Calu3 (cell line): ENCODE results near the gene CHD3. TPM values are rescaled to one million over a fixed set of nuclear protein-coding genes. Genes with fewer than 3 reads are reported as not detected.

Experiments used
- BruUV-seq: library from RNA; stranded (reverse); fragments of 400-500 nt; replicated peaks from 2 replicates; lab custom pipeline; 2021; lab: Mats Ljungman, UMichigan
- CTCF ChIA-PET: fragments of 300-600 bp; sonication (Branson Sonifier 250); formaldehyde crosslinking; loops from one replicate; lab custom pipeline; 2022; ENCODE audit warnings: antibody characterized with exemption; lab: Charles Lee
- DNase-seq: peaks from one replicate; pipeline ENCODE4 v3.0.0; 2022
- H3K27ac Mint-ChIP-seq: one replicate; pipeline ENCODE4 v1.8.0; 2022; ENCODE audit warnings: mixed read lengths; ENCODE audit not compliant: unreplicated experiment
- H3K27me3 Mint-ChIP-seq: one replicate; pipeline ENCODE4 v1.8.0; 2022; ENCODE audit warnings: mixed read lengths; ENCODE audit not compliant: unreplicated experiment
- H3K36me3 Mint-ChIP-seq: one replicate; pipeline ENCODE4 v1.8.0; 2022; ENCODE audit warnings: mild to moderate bottlenecking, moderate library complexity, mixed read lengths; ENCODE audit not compliant: insufficient read depth, unreplicated experiment
- H3K4me1 Mint-ChIP-seq: one replicate; pipeline ENCODE4 v1.8.0; 2022; ENCODE audit warnings: mild to moderate bottlenecking, low read depth, mixed read lengths; ENCODE audit not compliant: unreplicated experiment
- H3K4me3 Mint-ChIP-seq: one replicate; pipeline ENCODE4 v1.8.0; 2022; ENCODE audit warnings: mild to moderate bottlenecking, low read depth, moderate library complexity, mixed read lengths; ENCODE audit not compliant: unreplicated experiment
- H3K9me3 Mint-ChIP-seq: one replicate; pipeline ENCODE4 v1.8.0; 2022; ENCODE audit warnings: low read depth, mixed read lengths; ENCODE audit not compliant: unreplicated experiment
- CTCF ChIP-seq: fragments of 200-600 bp; IDR thresholded peaks from one replicate; pipeline ENCODE4 v1.8.0; 2022; ENCODE audit warnings: antibody characterized with exemption; ENCODE audit not compliant: unreplicated experiment
- intact Hi-C: fragments of 100-400 bp; cut with micrococcal nuclease; formaldehyde crosslinking; loops from one replicate; pipeline ENCODE4 v1.10.0; 2022; ENCODE audit not compliant: unreplicated experiment
- total RNA-seq: library from RNA; stranded (reverse); gene quantifications from 2 replicates; pipeline ENCODE4 v1.2.3, GENCODE V29; 2022

The CHD3 gene
- total RNA-seq, 1 experiment from 2014 or later = 116 TPM

DNA sequence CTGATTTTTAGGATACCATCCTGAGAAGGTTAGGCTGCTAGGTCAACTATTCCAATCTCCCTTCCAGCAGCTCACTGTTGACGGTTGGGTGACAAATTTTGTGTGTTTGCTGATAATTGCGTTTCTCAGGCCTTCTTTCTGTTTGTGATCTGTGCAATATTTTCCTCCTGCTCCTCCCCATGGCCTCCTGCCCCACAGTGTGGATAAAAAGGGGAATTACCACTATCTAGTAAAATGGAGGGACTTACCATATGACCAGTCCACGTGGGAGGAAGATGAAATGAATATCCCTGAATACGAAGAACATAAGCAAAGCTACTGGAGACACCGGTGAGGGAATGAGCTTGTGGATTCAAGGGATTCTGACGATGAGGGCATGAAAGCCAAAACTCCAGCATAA lies 9.2 kb downstream of the CHD3 start:
- no peak for DNase-seq
- H3K4me3 Mint-ChIP-seq = no peak overlapping the region
- H3K9me3 Mint-ChIP-seq = no peaks in the 10 kb centered on the region
- no peaks in the 10 kb centered on the region for H3K4me1 Mint-ChIP-seq
- H3K27ac Mint-ChIP-seq = no peak overlapping the region
- no peak for TF ChIP-seq CTCF
- H3K27me3 Mint-ChIP-seq = no peaks in the 10 kb centered on the region
- H3K36me3 Mint-ChIP-seq = peaks cover 41% of the 10 kb centered on the region
- intact Hi-C loops = loop anchor here (5.0 kb wide), 1 partner anchor 35 kb away; no protein-coding TSS in a partner anchor
- no TSS peak for BruUV-seq
- CTCF ChIA-PET = no interaction called here

GRCh38 chr17:7903154-7904103 lies 14.8 kb downstream of the CHD3 start:
- Mint-ChIP-seq H3K27me3 (no peaks in the 10 kb centered on the region), H3K4me1 (no peaks in the 10 kb centered on the region), H3K27ac (no peak overlapping the region), H3K4me3 (no peak overlapping the region), H3K9me3 (no peaks in the 10 kb centered on the region), H3K36me3 (peaks cover 30% of the 10 kb centered on the region)
- DNase-seq = no peak
- TF ChIP-seq CTCF = no peak
- CTCF ChIA-PET = no interaction called here
- intact Hi-C loops = no loop called here
- TSS peak; percentile 32 for BruUV-seq

- peaks cover 7% of the 10 kb centered on the region for H3K36me3 Mint-ChIP-seq
- H3K9me3 Mint-ChIP-seq = no peaks in the 10 kb centered on the region
- CTCF ChIA-PET = no interaction called here
- no peak overlapping the region for H3K4me3 Mint-ChIP-seq
- intact Hi-C loops = no loop called here
- no peaks in the 10 kb centered on the region for H3K27me3 Mint-ChIP-seq
- no peak for DNase-seq
- no peak overlapping the region for H3K27ac Mint-ChIP-seq
- no peaks in the 10 kb centered on the region for H3K4me1 Mint-ChIP-seq
- no peak for TF ChIP-seq CTCF
- BruUV-seq = no TSS peak
These were observed 20.5 kb downstream of the CHD3 start for GRCh38 chr17:7909089-7909488.

GRCh38 chr17:7910281-7910680 lies 21.7 kb downstream of the CHD3 start:
- DNase-seq = no peak
- Mint-ChIP-seq H3K27me3 (no peaks in the 10 kb centered on the region), H3K9me3 (no peaks in the 10 kb centered on the region), H3K27ac (no peak overlapping the region), H3K36me3 (peaks cover 14% of the 10 kb centered on the region), H3K4me1 (no peaks in the 10 kb centered on the region), H3K4me3 (no peak overlapping the region)
- BruUV-seq = no TSS peak
- CTCF ChIA-PET = interaction anchor here (0.6 kb wide), 1 partner anchor 76 kb away, joined by 3 read pairs; the partner anchor contains the start of gene KDM6B
- no peak for TF ChIP-seq CTCF
- intact Hi-C loops = loop anchor here (10.0 kb wide), 1 partner anchor 135 kb away; no protein-coding TSS in a partner anchor
